ENCODE measurements around the gene PDGFRB. TPM values are rescaled to one million over a fixed set of nuclear protein-coding genes. Genes with fewer than 3 reads are reported as not detected.

The PDGFRB gene
- total RNA-seq, 4 donors from 2014 or later, result 17.5 to 87.5 (median 31.2) TPM

DNA sequence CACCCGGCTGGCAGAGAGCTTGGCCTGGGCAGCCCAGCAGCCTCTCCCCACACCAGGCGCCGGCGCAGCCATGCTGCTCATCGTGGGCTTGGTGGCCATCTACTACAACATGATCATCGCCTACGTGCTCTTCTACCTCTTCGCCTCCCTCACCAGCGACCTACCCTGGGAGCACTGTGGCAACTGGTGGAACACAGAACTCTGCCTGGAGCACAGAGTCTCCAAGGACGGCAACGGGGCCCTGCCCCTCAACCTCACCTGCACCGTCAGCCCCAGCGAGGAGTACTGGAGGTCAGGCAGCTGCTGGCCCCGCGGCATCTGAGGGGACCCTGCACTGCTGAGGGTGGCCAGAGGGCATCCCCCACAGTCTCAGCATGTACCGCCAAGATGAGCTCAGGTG is 41.3 kb upstream of the PDGFRB start:
- Histone ChIP-seq H3K27ac (no peak overlapping the region), H3K4me1 (no peaks in the 10 kb centered on the region), H3K36me3 (peaks cover 0 to 5% (median 0%) of the 10 kb centered on the region in 3 donors), H3K27me3 (no peaks in the 10 kb centered on the region), H3K4me3 (no peak overlapping the region), H3K9me3 (no peaks in the 10 kb centered on the region)
- no peak for TF ChIP-seq POLR2A (IDR thresholded peaks at IDR 0.05)
- DNase-seq, result no peak

DNA sequence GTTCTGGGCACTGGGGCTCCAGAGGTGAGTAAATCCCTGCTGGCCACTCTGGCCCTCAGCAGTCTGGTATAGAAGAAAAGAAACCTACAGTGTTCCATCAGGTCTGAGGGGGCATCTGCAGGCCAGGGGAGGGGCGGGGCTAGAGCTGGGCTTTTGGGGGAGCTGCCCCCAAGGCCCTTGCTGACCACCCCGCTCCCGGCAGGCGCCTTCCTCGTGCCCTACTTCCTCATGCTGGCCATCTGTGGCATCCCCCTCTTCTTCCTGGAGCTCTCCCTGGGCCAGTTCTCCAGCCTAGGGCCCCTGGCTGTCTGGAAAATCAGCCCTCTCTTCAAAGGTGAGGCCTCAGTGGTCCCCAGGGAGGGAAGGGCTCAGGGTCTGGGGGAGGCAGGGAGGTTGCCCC is 40.9 kb upstream of the PDGFRB start:
- Histone ChIP-seq H3K9me3 (no peaks in the 10 kb centered on the region), H3K27ac (no peak overlapping the region), H3K4me1 (no peaks in the 10 kb centered on the region), H3K36me3 (peaks cover 0 to 5% (median 0%) of the 10 kb centered on the region in 3 donors), H3K27me3 (no peaks in the 10 kb centered on the region), H3K4me3 (no peak overlapping the region)
- no peak for DNase-seq
- TF ChIP-seq POLR2A (IDR thresholded peaks at IDR 0.05), result no peak
- TF ChIP-seq, protein P1, sequence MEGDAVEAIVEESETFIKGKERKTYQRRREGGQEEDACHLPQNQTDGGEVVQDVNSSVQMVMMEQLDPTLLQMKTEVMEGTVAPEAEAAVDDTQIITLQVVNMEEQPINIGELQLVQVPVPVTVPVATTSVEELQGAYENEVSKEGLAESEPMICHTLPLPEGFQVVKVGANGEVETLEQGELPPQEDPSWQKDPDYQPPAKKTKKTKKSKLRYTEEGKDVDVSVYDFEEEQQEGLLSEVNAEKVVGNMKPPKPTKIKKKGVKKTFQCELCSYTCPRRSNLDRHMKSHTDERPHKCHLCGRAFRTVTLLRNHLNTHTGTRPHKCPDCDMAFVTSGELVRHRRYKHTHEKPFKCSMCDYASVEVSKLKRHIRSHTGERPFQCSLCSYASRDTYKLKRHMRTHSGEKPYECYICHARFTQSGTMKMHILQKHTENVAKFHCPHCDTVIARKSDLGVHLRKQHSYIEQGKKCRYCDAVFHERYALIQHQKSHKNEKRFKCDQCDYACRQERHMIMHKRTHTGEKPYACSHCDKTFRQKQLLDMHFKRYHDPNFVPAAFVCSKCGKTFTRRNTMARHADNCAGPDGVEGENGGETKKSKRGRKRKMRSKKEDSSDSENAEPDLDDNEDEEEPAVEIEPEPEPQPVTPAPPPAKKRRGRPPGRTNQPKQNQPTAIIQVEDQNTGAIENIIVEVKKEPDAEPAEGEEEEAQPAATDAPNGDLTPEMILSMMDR (IDR thresholded peaks at IDR 0.05), result no peak

- Histone ChIP-seq H3K27ac (no peak overlapping the region), H3K9me3 (no peaks in the 10 kb centered on the region), H3K4me3 (no peak overlapping the region), H3K36me3 (peaks cover 0 to 5% (median 0%) of the 10 kb centered on the region in 3 donors), H3K27me3 (no peaks in the 10 kb centered on the region), H3K4me1 (no peaks in the 10 kb centered on the region)
- no peak for DNase-seq
- TF ChIP-seq, protein P1 (IDR thresholded peaks at IDR 0.05), result no peak
- no peak for TF ChIP-seq POLR2A (IDR thresholded peaks at IDR 0.05)
These were observed 40.3 kb upstream of the PDGFRB start for GRCh38 chr5:150195736-150196485.

DNA sequence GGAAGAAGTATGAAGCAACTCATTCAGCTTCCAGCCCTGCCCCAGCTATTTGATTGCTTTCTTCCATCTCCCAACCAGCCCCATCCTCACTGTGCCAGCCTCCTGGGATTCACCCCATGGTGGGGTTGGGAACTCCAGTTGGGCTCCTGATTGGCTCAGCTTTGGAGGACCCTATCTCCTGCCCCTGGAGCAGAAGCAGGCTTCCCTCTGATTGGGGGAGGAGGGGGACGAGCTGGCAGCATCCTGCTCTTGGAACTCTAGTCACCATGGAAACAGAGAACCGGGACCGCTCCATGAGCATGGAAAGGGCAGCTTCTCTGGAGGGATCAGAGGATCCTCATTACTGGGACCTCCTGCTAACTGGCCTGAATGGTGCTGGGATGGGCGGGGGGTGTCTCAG is 36.8 kb upstream of the PDGFRB start:
- H3K27ac ChIP-seq, result no peak overlapping the region
- H3K36me3 ChIP-seq, result peaks cover 0 to 5% (median 0%) of the 10 kb centered on the region in 3 donors
- peak in 1 of 3 donors; percentile 32 for DNase-seq
- no peaks in the 10 kb centered on the region for H3K9me3 ChIP-seq
- no peaks in the 10 kb centered on the region for H3K27me3 ChIP-seq
- no peak overlapping the region for H3K4me3 ChIP-seq
- peaks cover 0 to 14% (median 2%) of the 10 kb centered on the region in 4 donors for H3K4me1 ChIP-seq
- TF ChIP-seq, protein P1 (IDR thresholded peaks at IDR 0.05), result no peak
- no peak for TF ChIP-seq POLR2A (IDR thresholded peaks at IDR 0.05)

DNA sequence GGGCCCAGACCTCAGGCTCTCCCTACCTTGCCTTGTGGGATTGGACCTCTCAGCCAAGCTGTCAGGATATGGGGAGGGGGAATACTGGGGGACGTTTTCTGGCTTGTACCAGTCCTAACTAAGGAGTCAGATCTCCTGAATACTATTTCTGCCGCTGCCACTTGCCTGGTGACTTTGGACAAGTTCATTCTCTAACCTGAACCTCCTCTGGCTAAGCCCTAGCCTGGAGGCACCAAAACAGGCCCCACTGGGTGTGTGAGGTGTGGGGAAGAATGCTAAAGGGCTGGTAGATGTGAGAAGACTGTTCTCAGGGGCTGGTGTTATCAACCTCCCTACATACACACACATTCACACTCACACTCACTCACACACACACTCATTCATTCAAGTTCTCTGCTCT is 35.3 kb upstream of the PDGFRB start:
- Histone ChIP-seq H3K4me3 (no peak overlapping the region), H3K27ac (no peak overlapping the region), H3K9me3 (no peaks in the 10 kb centered on the region), H3K4me1 (peaks cover 0 to 28% (median 2%) of the 10 kb centered on the region in 4 donors), H3K36me3 (no peaks in the 10 kb centered on the region), H3K27me3 (no peaks in the 10 kb centered on the region)
- TF ChIP-seq POLR2A (IDR thresholded peaks at IDR 0.05), result no peak
- TF ChIP-seq, protein P1 (IDR thresholded peaks at IDR 0.05), result no peak
- no peak for DNase-seq

- H3K4me1 ChIP-seq, result peaks cover 0 to 33% (median 3%) of the 10 kb centered on the region in 4 donors
- H3K27ac ChIP-seq, result no peak overlapping the region
- peak in 1 of 3 donors; percentile 32 for DNase-seq
- no peaks in the 10 kb centered on the region for H3K9me3 ChIP-seq
- no peaks in the 10 kb centered on the region for H3K27me3 ChIP-seq
- H3K36me3 ChIP-seq, result no peaks in the 10 kb centered on the region
- TF ChIP-seq POLR2A (IDR thresholded peaks at IDR 0.05), result no peak
- TF ChIP-seq, protein P1 (IDR thresholded peaks at IDR 0.05), result no peak
- H3K4me3 ChIP-seq, result peak overlapping the region in 1 of 4 donors; percentile 34
These were observed 34.9 kb upstream of the PDGFRB start for GRCh38 chr5:150190503-150190979.
